GM10266 (cell line): ENCODE measurements around the gene BRK1.
"Not testable (repeated sequence)": the region's sequence is repeated elsewhere in the genome, so short reads cannot be mapped to it uniquely, and the experiment has no call there.

Experiments
- DNase-seq: peaks from one replicate; pipeline ENCODE4 v3.0.0; 2012; ENCODE audit errors: extremely low spot score
- CTCF ChIP-seq: IDR thresholded peaks from 2 replicates; pipeline ENCODE4 v1.5.1; 2012; ENCODE audit warnings: mild to moderate bottlenecking, low read depth; ENCODE audit not compliant: control insufficient read depth, insufficient read depth; ENCODE audit errors: missing control alignments

BRK1 gene

GRCh38 chr3:10170915-10171478, 55.5 kb downstream of the BRK1 start:
- TF ChIP-seq CTCF, result no peak
- DNase-seq, result no peak

DNA sequence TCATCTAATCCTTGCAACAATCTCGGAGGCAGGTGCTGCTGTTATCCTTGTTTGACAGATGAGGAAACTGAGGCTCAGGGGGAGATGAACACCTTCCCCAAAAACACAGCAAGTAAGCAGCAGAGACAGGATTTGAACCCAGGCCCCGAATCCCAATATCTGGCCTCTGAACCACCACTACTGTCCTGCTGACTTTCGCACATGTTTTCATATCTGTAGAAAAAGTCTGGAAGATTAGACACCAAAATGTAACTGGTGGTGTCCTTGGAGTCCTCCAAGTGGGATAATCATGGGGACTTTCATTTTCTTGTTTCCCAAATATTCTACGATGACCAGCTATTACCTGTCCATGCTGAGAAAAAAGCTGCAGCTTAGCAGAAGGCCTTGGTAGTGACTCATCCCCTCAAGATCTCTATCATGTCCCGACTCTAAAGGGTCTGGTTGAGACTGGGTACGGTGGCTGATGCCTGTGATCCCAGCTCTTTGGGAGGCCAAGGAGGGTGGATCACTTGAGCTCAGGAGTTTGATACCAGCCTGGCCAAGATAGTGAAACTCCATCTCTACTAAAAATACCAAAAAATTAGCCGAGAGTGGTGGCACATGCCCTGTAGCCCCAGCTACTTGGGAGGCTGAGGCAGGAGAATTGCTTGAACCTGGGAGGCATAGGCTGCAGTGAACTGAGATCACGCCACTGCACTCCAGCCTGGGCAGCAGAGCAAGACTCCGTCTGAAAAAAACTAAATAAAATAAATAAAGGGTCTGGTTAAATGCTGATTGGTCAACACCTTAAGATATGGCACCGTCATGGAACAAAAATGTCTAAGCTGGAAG, 57.8 kb downstream of the BRK1 start:
- no peak for TF ChIP-seq CTCF
- no peak for DNase-seq

DNA sequence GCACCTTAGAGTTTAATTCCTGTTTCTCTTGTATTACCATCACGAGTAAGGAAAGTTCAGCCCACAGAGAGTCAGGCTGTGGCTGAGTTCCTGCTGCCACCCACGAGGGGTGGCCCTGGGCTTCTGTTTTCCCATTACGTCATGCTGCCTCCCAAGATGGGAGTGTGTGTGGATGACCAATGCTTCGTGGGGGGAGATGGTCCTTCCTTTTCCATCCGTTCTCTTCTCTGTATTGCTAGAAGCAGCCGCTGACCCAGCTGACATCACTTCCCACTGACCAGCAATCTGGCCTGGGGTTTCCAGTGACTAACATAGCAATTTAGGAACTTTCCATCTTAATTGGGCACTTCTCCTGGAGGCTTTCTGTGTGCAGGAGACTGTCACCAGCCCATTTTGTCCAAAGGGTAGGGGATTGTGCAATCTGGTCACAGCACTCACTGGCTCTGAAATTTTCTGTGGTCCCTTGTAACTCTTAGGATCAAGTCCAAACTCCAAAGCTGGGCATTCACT, 58.5 kb downstream of the BRK1 start:
- no peak for TF ChIP-seq CTCF

GRCh38 chr3:10175334-10175733, 59.9 kb downstream of the BRK1 start:
- not testable (repeated sequence) for DNase-seq

More for the DNA sequence above, 58.5 kb downstream of the BRK1 start:
- DNase-seq, result peak; percentile 52

GRCh38 chr3:10176150-10176549, 60.7 kb downstream of the BRK1 start:
- not testable (repeated sequence) for DNase-seq
